T follicular helper cell (primary cell): ENCODE data around the gene SLC23A1.
"Not testable (repeated sequence)": the region's sequence is repeated elsewhere in the genome, so short reads cannot be mapped to it uniquely, and the experiment has no call there.

Source experiments
- DNase-seq: peaks from one replicate; pipeline ENCODE4 v3.0.0-alpha.2; 2020; ENCODE audit warnings: low read depth
- total RNA-seq, 2 experiments: gene quantifications; one replicate each; lab custom pipeline; 2026; lab: John Stamatoyannopoulos, UW

SLC23A1 gene
- 0 reads per million in 2 experiments for total RNA-seq

- DNase-seq, result no peak
Observed at GRCh38 chr5:139383275-139383992, at the start of gene SLC23A1. Gene SLC23A1, minus strand, starts transcription at chr5:139383297. Its CDS starts 44 bp downstream, at chr5:139383253.

GRCh38 chr5:139431706-139432105 lies 48.6 kb upstream of the SLC23A1 start:
- no peak for DNase-seq

- DNase-seq, result no peak
Observed at GRCh38 chr5:139430015-139430414, 46.9 kb upstream of the SLC23A1 start.

DNA sequence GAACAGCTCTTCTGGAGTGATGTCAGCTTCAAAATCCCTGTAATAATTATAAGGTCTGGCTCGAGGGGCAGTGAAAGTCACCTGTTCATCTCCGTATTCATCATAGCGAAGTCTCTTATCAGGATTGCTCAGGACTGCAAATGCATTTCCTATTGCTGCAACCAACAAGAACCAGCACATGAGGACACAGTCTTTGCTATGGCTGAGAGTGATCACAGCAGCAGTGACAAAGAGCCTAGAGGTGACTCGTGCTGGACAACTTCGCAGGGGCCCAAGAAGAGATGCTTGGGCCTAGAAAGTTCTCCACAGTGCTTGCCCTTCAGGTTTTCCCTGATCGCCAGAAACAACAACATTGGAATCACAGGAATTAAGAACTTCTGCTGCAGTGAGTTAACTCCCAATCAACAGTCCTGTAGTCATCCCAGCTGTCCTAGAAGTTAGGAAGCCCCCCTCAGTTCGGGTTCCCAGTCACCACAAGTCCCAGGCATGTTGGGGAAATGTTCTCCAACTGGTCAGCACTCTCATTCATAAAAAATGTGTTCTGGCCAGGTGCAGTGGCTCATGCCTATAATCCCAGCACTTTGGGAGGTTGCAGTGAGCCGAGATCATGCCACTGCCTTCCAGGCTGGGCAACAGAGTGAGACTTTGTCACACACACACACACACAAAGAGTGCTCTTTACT lies 43.2 kb upstream of the SLC23A1 start:
- DNase-seq, result no peak

DNA sequence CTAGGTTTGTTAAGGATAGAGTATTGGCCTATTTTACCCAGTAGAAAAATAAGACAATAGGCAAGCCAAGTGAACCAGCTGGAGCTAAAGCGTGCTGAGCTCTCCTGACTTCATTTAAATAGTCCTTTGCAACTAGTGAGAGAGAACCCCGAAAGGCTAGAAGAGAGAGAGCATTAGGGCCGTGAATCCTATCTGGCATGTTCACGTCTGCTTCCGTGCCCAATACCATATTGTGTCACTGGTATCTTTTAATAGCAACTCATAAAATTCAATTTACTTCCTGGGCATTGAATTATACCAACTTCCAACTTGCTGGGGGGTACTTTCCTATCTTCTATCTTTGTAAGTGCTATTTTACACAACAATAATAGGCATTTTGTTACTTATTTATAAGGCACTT lies 42.4 kb upstream of the SLC23A1 start:
- DNase-seq, result no peak

GRCh38 chr5:139422307-139422893 lies 39.3 kb upstream of the SLC23A1 start:
- DNase-seq, result peak; percentile 41

GRCh38 chr5:139419226-139420192 lies 36.4 kb upstream of the SLC23A1 start:
- DNase-seq, result no peak

GRCh38 chr5:139418793-139419192 lies 35.7 kb upstream of the SLC23A1 start:
- DNase-seq, result no peak

DNA sequence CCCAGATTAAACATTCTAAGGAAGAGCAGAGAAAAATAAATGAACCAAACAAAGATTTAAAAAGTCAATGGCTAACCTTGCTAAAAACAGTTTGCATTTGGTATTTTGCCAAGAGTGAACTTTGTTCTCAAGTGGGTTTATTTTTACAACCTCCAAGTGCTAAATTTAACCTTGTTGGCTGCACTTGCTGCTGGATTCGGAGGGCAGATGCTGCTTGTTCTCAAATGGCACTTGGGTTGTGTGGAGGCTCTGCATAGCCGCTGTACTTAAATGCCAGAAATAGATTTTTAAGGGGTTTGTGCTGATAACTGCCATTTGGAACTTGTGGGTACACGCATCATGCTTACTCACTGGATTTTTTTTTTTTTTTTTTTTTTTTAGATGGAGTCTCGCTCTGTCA lies 34.1 kb upstream of the SLC23A1 start:
- no peak for DNase-seq

GRCh38 chr5:139416651-139417050 lies 33.6 kb upstream of the SLC23A1 start:
- DNase-seq, result no peak

GRCh38 chr5:139415869-139416268 lies 32.8 kb upstream of the SLC23A1 start:
- DNase-seq, result no peak

- no peak for DNase-seq
Observed at GRCh38 chr5:139415221-139415861, 32.2 kb upstream of the SLC23A1 start.

GRCh38 chr5:139414581-139415130 lies 31.6 kb upstream of the SLC23A1 start:
- DNase-seq, result no peak

GRCh38 chr5:139413963-139414362 lies 30.9 kb upstream of the SLC23A1 start:
- DNase-seq, result no peak

DNA sequence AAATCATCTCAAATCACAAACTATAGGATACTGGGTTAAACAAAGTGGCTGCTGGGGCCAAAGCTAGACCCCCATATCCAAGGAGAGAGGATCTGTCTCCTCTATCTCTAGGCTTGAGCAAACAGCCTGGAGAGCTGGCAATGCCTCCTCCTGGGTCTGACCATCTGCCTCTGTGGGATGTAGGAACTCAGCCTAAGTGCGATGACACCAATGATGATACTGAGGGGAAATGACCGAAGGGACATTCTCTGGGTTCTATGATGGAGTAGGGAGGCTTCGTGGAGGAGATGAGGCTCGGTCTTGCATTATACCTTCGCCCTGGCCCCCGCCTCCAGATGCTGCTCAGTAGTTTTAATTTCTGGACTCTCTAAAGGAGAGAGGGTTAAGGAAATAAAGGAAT lies 30.1 kb upstream of the SLC23A1 start:
- DNase-seq, result no peak

DNA sequence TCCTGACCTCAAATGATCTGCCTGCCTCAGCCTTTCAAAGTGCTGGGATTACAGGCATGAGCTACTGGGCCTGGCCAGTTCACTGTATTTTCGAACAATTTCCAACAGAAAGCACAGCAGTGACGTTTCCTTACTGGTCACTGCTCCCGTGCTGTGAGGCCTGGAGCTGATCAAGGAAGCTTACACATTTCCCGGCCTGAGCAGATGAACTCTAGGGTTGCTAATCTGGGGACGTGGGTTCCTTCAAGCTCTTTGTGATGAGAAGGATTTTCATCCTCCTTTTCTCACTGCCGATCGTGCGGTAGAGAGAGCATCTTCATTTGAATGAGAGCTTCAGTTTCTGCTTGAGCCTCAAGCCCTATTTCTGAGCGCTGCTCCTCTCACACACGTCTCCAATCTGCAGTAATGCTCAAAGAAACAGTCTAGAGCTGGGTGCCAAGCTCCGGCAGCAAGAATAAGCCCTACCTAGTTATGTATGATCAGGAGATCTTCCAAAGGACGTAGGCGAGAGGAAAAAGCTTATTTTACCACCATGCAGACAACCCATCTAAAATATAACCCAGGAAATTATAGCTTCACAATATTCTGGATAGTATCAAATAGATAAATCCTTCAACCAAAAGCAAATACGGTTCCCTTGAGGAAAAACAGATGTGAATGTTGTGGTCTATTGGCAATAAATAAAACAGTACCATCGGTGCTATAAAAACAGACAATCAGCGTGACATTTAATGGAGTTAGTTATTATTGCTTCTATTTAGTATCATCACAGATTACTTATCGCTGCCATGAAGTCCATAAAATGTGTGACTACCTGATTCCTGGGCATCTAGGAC lies 28.1 kb upstream of the SLC23A1 start:
- DNase-seq, result no peak

GRCh38 chr5:139410121-139410992 lies 27.3 kb upstream of the SLC23A1 start:
- DNase-seq, result no peak

DNA sequence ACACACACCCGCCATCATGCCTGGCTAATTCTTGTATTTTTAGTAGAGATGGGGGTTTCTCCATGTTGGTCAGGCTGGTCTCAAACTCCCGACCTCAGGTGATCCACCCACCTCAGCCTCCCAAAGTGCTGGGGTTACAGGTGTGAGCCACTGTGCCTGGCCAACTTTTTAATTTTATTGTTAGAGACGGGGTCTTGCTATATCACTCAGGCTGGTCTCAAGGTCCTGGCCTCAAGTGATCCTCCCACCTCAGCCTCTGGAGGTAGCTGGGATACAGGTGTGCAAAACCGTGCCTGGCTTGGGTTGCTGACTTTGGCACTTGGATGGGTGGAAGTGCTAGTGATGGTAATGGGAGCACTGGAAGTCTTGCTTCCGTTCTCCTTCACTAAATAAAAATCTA lies 26.0 kb upstream of the SLC23A1 start:
- not testable (repeated sequence) for DNase-seq

DNA sequence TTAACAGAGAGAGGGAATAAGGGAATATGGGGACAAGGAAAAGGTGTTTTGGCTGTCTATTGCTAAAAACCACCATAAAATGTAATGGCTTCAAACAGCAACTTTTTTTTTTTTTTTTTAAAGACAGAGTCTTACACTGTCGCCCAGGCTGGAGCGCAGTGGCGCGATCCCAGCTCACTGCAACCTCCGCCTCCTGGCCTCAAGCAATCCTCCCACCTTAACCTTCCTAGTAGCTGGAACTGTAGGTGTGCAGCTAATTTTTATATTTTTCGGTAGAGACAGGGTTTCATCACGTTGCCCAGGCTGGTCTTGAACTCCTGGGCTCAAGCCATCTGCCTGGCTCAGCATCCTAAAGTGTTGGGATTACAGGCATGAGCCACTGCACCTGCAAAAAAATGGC lies 25.1 kb upstream of the SLC23A1 start:
- DNase-seq, result no peak
